ENCODE data around the gene RTN4RL1.

Gene RTN4RL1

DNA sequence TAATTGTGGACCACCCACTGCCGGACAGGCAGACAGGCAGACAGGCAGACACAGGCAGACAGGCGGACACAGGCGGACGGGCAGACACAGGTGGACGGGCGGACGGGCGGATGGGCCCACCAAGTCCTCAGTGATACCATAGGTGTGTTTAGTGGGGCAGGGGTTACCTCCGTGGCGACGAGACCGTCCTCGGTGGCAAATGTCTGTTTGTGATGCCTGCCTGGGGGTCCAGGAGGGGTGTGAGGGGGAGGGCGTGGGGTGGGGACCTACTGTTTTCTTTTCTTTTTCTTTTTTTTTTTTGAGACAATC lies 76.7 kb downstream of the RTN4RL1 start:
- no peak for DNase-seq (ENCODE audit: low spot score)

DNA sequence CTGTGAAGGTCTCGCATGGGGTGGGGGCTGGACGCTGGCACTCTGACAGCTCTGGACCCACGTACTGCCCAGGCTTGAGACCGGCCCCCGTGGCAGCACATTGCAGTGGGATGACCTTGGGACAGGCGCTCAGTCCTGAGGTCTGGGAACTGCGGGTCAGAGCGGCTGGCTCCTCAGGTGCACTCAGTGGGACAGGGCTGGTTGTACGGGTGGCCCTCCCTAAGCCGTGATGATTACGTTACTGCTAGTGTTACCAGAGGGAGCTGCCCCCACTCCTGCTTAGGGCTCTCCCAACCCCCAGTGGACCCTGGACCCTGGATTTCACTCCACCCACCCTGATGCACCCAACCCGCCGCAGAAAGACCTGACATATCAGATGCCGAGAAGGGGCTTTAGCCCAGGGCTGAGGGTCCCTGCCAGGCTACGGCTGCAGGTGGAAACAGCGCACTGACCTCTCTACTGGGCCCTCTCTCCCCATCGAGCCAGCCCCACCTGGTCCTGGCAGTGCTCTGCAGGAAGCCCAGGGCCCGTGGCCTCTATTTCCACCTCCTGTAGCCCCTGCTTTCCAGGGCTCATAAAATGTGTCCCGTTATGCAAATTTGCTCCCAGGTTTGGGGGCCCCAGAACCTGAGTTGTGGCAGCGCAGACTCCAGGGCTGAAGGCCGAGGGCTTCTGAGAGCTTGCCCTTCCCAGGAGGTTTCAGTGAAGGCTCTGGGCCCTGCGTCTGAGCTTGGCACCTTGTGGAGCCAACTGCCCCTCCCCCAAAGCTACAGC lies 77.2 kb downstream of the RTN4RL1 start:
- no peak for DNase-seq (ENCODE audit: low spot score)

DNA sequence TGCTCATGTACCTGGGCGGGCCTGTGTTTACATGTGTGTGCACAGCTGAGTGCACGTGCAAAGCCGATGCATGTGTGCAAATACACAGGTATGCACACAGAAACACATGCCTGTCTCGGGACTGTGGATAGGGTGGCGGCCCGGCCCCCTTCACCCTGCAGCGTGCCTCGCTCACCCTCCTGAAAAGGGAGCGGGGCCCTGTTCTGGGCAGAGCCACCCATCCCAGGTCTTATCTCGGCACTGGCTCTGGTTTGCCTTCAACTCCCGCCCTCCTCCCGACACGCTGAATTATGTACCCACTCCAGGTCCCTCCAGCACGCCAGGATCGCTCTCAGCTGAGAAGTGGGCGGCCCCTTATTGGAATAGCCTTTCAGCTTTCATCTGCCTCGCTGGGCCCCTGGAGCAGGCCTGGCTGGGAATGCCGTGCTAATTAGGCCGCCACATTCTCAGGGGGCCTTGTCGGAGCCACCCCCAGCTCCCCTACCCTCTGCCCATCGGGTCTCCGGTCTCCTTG lies 77.8 kb downstream of the RTN4RL1 start:
- no peak for DNase-seq (ENCODE audit: low spot score)

DNA sequence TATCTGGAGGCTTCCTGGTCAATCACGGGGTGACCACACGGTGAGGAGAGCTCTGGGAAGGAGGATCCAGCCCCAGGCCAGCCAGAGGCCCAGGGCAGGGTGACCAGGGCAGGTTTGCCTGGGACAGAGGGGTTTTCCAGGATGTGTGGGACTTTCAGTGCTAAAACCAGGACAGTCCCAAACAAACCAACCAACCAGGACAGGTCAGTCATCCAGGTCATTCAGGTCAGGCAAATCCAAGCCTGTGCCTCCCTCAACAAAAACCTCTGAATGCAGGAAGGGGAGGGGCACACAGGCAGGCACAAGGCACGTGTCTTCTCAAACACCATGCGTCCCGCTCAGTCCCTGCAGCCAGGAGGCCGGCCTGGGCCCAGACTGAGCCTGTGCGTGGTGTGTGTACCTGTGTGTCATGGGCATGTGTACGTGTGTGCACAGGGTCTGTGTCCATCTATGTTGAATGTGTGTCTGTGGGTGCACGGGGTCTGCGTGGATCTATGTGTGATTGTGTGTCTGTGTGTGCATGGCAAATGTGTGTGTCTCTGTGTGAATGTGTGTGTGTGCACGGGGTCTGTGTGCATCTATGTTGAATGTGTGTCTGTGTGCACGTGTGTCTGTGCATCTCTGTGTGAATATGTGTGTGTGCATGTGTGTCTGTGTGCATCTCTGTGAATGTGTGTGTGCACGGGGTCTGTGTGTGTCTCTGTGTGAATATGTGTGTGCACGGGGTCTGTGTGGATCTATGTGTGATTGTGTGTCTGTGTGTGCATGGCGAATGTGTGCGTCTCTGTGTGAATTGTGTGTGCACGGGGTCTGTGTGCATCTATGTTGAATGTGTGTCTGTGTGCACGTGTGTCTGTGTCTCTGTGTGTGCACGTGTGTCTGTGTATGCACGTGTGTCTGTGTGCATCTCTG lies 78.9 kb downstream of the RTN4RL1 start:
- no peak for DNase-seq (ENCODE audit: low spot score)

DNA sequence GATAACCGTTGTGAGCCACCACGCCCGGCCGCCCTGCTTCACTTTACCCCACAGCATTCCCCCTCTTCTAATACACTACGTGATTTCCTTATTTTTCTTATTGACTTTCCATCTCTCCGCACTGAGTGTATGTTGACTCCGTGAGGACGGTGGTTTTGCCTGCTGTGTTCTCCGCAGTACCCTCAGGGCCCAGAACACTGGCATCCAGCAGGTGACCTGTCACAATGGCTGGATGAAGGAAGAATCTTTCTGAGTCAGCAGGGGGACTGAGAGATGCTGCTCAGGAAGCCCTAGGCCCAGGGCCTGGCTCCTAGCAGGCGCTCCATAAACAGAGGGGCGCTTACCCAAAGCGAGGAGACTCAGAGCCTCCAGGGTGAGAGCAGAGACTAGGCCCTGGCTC lies 79.5 kb downstream of the RTN4RL1 start:
- DNase-seq (ENCODE audit: low spot score): no peak

DNA sequence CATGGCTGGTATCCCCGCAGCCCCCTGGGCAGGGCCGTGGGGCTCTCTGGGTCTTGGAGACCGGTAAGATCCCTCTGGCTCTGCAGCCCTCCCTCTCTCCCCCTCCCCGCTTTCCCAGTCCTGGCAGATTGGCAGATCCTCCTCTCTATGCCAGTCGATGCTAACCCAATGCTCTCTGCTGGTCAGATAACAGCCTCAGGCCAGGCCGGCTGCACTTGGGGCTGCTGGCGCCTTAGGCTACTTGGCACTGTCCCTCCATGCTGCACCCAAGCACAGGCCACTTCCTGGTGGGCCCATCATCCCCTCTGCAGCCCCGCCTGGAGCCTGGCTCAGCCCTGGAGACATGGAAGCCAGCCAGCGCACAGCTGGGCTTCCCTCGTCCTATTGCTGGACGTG lies 81.7 kb downstream of the RTN4RL1 start:
- DNase-seq (ENCODE audit: low spot score): no peak

DNA sequence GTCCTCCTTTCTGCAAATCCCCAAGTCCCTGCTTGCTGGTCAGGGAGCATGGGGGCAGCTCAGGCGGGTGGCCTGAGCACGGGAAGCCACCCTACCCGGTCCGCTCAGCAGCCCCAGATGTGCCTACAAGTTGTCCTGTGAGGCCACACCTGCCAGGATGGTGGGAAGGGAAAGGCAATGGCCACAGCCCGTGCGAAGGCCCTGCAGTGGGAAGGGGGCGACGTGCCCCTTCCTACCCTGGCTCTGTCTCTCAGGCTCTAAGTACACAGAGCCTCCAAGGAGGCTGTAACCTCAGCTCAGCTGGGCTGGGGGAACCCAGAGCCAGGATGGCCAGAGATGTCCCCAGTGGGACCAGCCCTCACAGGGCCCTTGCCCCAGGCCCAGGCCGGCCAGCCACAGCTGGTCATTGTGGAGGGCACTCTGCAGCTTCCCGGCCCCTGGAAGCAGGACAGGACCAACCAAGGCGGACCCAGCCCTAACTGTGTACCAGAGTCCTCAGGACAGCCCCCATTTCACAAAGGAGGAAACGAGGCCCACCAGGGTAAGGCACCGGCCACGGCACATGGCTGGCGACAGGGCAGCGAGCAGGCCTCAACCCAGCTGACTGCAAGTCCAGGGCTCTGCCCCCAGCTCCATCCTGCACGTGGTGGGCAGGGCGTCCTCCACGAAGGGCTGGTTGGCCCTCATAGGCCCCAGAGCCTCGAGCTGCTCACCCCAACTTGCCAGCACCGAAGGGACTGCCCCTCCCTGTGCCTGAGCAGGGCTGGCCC lies 82.3 kb downstream of the RTN4RL1 start:
- no peak for DNase-seq (ENCODE audit: low spot score)

DNA sequence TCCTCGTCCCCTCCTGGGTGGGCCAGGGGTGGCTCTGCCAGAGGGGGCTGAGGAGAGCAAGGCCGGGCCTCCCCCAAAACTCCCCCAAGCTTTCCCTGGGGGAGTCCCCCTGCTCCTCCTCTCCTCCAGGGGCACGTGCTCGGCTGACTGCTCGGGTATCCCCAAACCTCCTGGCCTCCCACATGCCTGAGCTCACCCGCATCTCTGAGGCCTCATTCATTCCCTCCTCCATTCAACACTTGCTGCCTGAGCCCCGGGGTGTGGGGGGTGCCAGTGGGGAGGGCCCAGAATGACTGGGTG lies 83.1 kb downstream of the RTN4RL1 start:
- no peak for DNase-seq (ENCODE audit: low spot score)

DNA sequence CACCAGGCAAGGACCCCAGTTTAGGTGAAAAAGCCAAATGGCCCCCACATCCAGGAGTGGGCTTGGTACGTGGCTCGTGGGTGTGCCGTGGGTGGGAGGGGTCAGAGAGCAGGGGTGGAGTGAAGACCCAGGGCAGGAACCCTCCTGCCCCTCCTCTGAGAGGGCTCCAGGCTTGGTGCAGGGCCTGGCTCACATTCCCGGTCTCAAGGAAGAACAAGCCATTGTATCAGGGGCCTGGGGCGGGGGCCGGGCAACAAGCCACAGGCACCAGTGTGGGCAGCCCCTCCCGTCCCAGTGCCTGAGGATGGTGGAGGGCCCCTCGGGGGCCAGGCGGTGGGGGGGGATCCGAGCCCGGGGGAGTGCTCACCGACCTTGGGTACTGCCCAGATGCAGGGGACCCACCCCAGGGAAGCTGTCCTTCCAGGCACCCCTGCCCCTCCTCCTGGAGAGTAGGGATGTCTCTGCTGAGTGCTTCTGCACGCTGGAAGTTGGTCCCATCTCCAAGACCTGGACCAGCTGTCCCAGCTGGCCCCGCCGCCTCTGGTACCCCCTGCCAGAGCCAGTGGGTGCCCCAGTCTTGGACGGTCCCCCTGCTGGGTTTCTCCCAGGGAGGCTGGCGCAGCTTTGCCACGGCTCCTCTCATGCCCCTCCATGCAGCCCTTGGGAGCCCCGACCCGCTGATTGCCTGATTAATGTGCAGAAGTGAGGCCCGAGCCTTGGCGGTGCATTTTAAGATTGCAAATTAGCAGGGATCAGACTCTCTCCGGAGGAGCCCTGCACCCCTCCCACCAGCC lies 83.7 kb downstream of the RTN4RL1 start:
- DNase-seq (ENCODE audit: low spot score): no peak

DNA sequence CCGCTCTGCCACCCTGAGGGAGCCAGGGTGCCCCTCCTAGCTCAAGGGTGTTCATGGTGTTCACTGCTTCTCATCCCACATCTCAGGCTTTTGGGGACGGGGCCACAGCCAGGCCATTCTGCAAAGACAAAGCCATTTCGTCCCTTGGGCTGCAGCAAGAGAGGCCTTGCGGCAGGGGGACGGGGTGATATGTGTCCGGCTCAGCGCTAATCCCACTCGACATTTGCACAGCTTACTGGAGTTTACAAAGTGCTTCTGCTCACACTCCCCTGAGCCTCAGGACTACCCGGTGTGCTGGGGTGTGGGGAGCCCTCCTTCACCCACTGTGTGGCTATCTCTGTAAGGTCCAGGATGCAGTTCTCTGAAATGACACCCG lies 84.3 kb downstream of the RTN4RL1 start:
- DNase-seq (ENCODE audit: low spot score): no peak

DNA sequence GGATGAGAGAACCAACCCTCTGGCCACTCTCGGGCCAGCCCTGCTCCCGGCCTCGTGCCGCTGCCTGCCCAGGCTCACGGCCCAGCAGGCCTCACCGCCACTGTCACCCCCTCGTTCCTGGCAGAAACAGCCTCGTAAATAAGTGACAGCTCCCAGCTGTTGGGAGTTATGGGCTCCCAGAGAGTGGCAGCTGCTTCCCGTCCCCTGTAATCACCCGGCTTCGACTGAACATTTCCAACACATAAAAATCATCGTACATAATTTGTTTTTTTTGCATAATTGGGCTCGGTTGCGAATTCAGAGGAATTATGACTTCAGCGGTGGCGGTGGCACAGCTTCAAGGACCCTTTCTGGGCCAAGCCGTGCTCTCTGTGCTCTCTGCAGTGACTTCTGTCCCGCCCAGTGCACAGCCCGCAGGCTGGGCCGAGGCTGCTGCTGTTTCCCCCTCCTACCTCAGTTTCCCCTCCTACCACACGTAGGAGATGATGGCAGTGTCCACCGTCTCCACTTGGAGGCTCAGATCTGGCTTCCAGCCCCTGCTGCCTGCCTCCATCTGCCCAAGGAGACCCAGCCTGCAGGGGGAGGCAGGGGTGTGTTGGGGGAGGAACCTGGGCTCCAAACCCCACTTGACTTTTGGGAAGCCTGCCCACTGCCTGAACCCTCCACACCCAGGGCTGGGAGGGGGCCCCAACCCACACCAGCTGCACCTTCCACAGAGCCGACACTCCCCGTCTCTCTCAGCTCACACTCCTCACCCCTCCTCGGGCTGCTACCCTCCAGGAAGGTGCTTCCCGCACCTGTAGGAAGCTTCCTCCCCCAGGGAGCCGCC lies 84.9 kb downstream of the RTN4RL1 start:
- DNase-seq (ENCODE audit: low spot score): no peak

DNA sequence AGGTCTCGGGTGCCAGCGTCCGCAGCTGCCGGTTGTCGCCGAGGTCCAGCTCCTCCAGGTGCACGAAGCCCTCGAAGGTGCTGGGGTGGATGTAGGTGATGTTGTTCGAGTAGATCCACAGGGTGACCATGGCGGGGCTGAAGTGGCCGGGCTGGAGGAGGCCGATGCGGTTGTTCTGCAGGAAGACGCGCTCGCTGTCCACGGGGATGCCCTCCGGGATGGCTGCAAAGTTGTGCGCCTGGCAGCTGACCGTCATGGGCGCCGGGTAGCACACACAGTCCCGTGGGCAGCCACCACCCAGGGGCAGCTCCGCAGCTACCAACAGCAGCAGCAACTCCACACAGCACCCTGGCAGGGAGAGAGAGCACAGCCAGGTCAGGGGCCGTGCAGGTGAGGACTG lies 87.7 kb downstream of the RTN4RL1 start:
- no peak for DNase-seq (ENCODE audit: low spot score)

DNA sequence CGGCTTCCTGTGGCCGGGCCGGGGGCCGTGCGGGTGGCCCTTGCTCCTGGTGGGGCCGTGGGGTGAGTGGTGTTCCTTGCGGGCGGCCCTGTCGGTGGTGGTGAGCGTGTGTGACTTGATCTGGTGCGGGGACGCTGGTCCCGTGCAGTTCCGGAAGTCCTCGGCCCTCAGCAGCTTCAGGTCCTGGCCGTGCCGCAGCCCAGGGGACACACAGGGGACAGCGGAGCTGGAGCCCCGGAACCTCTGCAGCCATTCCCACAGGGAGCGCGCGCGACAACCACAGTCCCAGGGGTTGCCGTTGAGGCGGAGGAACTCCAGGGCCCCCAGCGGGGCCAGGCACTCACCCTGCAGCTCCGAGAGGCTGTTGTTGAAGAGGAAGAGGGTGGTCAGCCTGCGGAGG lies 88.4 kb downstream of the RTN4RL1 start:
- DNase-seq (ENCODE audit: low spot score): no peak

DNA sequence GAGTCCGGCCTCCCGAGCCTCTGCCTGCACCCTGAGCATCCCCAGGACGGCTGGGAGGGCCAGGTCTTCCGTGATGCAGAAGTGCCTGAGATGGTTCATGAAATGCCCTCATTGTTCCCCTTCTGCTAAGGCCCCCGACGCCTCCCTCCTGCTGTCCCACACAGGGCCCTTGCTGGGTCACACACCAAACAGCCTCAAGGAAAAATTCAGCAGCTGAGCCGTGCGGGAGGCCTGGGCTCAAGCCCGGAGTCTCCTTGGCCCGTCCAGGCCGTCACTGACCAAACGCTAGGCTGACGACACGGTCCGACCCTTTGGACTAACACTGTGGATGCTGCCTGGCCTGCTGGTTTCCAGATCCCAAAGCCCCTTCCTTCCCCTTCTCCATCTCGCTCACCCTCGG lies 90.2 kb downstream of the RTN4RL1 start:
- DNase-seq (ENCODE audit: low spot score): no peak

DNA sequence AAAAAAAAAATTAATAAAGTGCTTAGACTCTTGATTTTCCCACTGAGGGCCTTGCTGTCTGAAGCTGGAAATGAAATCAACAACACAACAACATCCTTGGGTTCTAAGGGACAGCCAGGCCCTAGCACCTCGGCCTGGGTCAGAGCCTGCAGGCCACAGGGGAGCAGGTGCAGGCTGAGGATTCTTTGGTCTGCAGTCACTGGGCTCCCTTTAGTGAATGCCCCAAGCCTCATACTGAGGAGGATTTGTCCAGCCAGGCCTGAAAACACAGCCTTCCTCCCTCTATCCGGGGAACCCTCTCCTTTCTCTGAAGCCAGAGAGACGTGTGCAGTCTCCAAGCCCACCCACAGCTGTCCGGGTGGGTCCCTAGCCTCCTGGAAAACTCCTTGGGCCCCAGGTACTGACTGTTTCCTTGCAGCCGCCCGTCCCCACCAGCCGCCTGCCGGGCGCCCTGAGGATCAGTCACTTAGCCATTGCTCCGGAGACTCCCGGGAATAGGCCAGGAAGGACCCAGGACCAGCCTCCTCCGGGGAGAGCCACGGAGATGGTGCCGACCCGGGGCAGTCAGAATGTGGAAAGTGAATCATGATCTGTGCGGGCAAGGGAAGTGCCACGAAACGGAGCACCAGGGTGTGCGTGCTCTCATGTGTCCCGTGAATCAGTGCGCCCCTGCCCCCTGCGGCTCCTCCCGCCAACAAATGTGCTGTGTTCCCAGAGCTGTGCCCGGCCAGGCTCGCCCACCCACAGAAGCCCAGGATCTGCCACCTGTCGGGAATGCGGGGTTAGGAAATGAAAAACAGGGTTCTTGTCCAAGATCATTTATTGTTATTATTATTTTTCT lies 91.0 kb downstream of the RTN4RL1 start:
- DNase-seq (ENCODE audit: low spot score): no peak

DNA sequence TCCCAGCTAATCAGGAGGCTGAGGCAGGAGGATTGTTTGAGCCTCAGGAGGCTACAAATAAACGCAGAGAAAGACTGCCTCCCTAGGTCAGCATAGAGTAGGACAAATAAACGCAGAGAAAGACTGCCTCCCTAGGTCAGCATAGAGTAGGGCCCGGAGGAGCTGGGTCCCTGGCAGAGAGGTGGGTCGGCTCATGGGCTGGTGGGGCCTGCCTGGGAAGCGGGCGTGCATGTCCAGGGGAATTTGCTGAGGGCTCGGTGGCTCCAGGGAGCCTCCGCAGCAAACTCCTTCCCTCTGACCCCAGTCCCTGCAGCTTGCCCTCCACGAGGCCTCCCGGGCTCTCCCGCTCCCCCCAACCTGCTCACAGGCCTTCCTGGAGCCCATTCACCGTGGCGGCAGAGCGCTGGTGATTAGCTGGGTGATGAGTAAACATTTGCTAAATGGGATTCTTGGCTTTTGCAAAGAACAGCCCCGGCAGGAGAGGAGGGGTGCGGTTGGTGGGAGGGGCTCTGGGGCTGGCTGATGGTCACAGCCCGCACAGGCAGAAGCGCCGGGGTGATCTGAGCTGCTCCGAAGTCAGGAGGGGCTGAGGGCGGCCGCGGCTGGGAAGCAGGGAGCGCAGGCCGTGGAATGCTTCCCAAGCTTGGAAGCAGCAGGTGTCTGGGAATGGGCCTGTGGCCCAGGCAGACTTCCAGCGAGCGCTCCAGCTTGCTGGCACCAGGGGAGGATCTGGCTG lies 93.1 kb downstream of the RTN4RL1 start:
- no peak for DNase-seq (ENCODE audit: low spot score)

DNA sequence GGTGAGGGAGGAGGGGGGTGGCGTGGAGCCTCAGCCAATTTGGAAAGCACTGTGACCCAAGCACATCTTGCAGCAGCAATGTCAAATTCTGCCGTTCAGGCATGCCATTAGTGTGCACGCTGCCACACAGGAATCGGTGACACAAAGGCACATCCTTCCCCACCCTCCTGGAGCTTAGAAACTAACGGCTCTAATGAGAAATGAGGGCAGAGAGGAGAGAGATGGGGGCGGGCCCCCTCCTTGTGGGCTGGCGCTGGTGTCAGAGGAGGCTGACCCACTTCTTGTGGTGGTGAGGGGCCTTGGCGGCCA lies 94.8 kb downstream of the RTN4RL1 start:
- DNase-seq (ENCODE audit: low spot score): no peak

DNA sequence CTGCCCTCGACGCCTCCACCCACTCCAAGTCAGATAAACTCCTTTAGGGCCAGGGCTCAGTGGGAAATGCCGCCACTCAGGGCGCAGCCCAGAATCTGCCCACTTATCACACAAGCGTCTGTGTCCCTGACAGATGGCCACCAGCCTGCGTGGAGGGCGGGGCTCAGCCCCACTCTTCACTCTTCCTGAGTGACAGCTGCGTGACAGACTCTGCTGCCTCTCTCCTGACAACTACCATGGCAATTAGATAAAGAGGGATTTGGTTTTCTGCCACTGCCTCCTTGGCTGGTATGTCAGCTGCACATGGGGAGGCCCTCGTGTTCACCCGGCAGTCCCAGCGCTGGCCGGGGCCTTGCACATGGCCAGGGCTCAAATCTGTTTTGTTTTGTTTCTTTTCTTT lies 96.2 kb downstream of the RTN4RL1 start:
- DNase-seq (ENCODE audit: low spot score): no peak

DNA sequence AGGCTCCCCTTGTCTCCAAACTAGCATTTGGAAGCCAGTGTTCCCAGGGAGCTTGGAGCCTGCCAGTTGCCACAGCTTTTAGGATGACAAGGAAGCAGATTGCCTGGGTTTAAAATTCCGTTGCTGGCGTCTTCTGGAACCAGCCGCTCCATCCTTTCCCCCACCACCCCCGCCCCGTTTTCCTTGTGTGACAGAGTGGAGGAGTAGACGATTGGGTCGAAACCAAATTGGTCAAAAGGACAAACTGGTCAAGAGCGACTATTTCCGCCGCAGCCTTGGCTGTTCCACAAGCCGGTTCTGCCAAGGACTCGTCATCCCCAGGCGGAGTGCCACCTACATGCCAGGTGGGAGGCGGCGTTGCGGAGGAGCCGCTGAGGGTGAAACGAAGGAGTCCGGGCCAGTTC lies 104.2 kb downstream of the RTN4RL1 start:
- DNase-seq (ENCODE audit: low spot score): no peak

DNA sequence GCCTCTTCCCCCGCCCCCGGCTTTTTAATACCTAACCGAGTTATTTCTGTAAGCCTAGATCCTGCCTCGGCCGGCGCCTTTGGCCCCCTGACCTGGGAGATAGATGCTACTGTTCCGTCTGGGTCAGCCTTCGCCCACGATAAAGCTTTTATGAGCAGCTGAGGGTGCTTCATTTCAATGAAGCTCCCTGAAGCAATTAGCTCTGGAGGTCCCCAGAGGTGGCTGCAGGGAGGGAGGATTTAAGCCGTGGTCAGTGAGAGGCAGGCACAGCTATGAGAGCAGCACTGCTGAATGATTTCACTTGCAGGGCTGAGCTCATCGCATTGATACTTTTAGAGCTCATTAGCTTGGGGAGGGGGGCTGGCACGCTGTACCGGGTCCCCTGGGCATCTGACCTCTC lies 105.9 kb downstream of the RTN4RL1 start:
- DNase-seq (ENCODE audit: low spot score): no peak

Data from CD4-positive, alpha-beta T cell treated with Interleukin-6 at 100 ng/mL for 8 hours (primary cell).